Retinal pigment epithelial cell (primary cell): ENCODE results near the gene ZMAT5.

Experiments used
- DNase-seq: peaks from one replicate; pipeline ENCODE4 v3.0.0-alpha.2; 2010; ENCODE audit warnings: low read depth
- H3K4me3 ChIP-seq: 2 replicates; pipeline ENCODE4 v1.5.1; 2011; ENCODE audit warnings: mild to moderate bottlenecking, low read length, control low read depth, moderate library complexity
- TF ChIP-seq, protein P1 (sequence below): conservative IDR thresholded peaks from 2 replicates; pipeline ENCODE4 v1.5.1; 2011; ENCODE audit warnings: low read depth, low read length, control low read depth, inconsistent platforms

Gene ZMAT5

DNA sequence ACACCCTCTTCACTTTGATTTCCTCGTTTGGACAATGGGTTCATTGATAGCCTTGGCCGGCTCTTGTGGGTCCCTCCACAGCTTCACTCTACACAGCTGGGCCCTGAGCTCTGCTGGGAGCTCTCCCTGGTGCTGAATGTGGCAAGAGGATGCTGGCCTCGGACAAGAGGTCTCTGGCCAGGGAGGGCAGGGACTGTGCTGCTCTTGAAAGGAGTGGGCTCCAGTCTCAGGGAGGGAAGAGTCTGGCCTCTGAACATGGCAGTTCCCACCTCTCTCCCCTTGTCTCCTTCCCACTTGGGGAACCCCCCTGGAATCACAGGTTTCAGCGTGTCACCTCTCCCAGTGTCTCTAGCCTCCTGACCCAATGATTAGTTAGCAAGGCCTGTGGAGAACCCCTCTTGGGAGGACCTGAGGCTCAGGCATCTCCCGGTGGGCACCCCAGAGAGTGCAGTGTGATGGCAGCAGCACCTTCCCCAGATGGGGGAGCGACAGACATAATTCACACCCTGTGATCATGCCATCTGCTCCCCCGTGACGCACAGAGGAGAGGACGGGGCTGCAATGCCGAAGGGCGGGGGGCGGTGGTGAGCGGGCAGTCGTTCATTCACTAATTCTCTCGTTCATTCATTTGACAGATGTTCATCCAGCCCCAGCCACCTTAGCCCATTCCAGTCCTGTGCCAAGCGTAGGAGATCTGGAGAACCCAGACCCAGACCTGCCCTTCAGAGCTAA lies 49.8 kb downstream of the ZMAT5 start:
- TF ChIP-seq, protein P1, sequence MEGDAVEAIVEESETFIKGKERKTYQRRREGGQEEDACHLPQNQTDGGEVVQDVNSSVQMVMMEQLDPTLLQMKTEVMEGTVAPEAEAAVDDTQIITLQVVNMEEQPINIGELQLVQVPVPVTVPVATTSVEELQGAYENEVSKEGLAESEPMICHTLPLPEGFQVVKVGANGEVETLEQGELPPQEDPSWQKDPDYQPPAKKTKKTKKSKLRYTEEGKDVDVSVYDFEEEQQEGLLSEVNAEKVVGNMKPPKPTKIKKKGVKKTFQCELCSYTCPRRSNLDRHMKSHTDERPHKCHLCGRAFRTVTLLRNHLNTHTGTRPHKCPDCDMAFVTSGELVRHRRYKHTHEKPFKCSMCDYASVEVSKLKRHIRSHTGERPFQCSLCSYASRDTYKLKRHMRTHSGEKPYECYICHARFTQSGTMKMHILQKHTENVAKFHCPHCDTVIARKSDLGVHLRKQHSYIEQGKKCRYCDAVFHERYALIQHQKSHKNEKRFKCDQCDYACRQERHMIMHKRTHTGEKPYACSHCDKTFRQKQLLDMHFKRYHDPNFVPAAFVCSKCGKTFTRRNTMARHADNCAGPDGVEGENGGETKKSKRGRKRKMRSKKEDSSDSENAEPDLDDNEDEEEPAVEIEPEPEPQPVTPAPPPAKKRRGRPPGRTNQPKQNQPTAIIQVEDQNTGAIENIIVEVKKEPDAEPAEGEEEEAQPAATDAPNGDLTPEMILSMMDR, result no peak
- H3K4me3 ChIP-seq, result no peak overlapping the region
- no peak for DNase-seq

DNA sequence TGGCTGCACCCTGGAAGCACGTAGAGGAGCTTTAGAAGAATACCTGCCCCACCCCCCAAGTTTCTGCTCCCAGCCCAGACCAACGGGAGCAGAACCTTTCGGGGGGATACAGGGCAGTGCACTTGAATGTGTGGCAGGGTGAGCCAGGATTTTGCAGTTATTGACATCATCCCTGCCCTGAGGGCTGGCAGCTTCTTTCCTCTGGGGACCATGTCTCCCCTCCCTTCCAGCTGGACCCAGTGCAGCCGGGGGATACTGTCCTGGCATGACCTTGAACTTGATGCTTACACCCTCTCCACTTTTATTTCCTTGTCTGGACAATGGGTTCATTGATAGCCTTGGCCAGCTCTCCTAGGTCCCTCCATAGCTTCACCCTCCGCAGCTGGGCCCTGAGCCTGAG lies 51.1 kb downstream of the ZMAT5 start:
- TF ChIP-seq, protein P1, result no peak
- no peak overlapping the region for H3K4me3 ChIP-seq
- DNase-seq, result no peak

DNA sequence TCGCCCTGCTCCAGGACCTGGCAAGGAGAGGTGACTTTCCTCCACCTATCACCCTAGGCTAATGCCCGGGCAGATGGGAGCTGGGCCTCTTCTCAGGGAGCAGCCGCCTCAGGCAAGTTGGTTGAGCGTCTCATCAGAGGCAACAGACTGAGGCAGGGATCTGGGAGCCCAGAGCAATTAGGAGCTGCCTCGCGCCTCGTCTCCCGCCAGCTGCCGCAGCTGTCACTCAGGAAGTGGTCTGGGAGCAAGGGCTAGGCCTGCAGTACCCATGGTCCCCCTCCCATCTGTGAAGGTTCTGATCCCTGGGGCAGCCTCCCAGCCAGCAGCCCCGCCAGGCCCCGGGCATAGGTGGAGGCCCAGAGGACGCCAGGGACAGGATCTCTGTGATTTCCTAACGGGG lies 51.6 kb downstream of the ZMAT5 start:
- DNase-seq, result no peak
- TF ChIP-seq, protein P1, result no peak
- no peak overlapping the region for H3K4me3 ChIP-seq

DNA sequence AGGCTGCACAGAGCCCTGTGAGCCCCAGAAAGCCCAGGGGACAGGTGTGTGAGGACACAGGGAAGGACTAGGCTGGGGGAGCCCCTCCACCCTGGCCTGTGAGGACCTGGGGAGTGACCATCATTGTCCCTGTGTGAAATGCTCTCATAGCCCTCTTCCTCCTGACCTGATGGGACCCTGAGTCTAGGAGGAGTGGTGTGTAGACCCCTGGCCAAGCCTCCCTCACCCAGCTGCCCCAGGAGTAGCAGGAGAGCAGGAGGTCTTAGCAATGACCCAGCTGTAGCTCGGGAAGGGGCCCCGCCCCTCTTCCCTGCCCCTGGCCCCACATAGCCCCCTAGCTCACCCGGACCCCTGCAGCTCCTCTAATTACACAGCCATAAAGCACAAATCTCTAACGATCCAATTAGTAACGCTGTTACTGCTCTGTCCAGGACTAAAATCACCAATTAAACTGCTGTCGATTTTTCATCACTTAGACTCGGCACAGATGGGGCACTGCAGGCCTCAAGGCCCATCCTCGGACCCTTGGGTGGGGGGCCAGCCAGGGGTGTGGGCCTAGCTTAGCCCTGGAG lies 53.6 kb downstream of the ZMAT5 start:
- no peak overlapping the region for H3K4me3 ChIP-seq
- no peak for DNase-seq
- TF ChIP-seq, protein P1, result no peak

DNA sequence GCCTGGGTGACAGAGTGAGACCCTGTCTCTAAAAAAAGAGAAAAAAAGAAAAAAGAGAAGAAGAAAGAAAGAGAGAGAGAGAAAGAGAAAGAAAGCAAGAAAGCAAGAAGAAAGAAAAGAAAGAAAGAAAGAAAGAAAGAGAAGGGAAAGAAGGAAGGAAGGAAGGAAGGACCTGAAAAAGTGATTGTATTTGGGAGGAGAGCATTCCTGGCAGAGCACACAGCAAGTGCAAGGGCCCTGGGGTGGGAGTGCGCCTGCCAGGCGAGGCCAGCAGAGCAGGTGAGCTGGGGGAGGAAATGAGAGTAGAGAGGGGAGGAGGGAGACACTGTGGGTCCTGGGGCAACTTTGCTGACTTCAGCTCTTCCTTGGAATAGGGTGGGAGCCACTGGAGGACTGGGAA lies 54.7 kb downstream of the ZMAT5 start:
- no peak for DNase-seq
- no peak overlapping the region for H3K4me3 ChIP-seq
- TF ChIP-seq, protein P1, result no peak

DNA sequence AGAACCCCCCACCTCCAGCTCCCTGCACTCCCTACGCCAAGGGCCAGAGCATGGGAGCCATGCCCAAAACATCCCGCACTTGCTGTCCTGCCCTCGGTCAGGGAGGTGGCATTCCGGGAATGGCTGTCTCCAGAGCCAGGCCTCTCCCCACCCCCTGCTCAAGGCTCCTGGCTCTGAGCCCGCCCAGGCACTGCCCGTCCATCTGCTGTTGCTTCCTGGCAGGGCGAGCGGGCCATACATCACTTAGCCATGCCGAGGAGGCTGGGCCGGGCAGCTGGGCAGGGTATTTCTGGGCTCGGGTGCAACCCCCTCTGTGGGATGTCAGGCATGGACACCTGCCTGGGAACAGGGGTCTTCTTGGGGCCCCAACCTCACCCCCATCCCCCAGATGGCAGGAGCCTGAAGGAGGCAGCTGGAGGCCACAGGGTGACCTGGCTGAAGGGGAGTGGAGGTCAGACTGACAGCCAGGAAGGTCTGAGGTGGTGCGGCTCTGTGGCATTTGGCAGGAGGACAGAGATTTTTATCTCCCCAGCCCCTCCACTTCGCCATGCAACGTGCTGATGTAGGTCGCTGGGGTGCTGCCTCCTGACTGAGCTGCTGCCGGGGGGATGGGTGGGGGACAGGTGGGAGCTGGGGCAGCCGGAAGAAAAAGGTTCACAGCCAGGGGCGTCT lies 55.7 kb downstream of the ZMAT5 start:
- no peak overlapping the region for H3K4me3 ChIP-seq
- TF ChIP-seq, protein P1, result no peak
- DNase-seq, result no peak
